HFF-Myc (cell line): Measurements from ENCODE around the gene ULK2.

Experiments used
- DNase-seq: peaks from one replicate; pipeline ENCODE4 v3.0.0-alpha.2; 2011; ENCODE audit warnings: low read depth; ENCODE audit errors: extremely low read depth
- H3K4me3 ChIP-seq: replicated peaks from 2 replicates; pipeline ENCODE4 v1.5.1; 2011; ENCODE audit warnings: low read depth, mild to moderate bottlenecking, control low read depth, low read length
- TF ChIP-seq, protein P1 (sequence below): IDR thresholded peaks from 2 replicates; pipeline ENCODE4 v1.5.1; 2012; ENCODE audit warnings: mild to moderate bottlenecking, low read depth, low read length, control low read depth; ENCODE audit errors: missing control alignments

ULK2 gene

DNA sequence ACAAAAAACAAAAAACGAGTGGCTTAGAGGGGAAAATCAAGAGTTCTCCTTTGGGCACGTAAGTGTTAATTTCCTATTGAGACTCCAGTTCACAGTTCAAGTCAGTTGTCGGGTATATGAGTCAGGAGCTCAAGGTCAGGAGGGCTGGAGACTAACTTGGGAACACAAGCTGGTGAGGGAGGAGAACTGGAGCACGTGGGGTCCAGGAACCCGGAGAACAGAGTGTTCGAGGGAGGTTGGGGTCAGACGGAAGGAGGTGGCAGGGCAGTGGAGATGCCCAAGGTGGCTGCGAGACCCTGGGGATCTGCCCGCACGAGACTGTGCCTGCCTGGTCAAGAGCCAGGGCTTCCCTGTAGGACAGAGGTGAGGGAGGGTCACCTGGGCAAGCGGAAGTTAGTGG lies 131.7 kb downstream of the ULK2 start:
- no peak overlapping the region for H3K4me3 ChIP-seq
- no peak for DNase-seq
- TF ChIP-seq, protein P1, sequence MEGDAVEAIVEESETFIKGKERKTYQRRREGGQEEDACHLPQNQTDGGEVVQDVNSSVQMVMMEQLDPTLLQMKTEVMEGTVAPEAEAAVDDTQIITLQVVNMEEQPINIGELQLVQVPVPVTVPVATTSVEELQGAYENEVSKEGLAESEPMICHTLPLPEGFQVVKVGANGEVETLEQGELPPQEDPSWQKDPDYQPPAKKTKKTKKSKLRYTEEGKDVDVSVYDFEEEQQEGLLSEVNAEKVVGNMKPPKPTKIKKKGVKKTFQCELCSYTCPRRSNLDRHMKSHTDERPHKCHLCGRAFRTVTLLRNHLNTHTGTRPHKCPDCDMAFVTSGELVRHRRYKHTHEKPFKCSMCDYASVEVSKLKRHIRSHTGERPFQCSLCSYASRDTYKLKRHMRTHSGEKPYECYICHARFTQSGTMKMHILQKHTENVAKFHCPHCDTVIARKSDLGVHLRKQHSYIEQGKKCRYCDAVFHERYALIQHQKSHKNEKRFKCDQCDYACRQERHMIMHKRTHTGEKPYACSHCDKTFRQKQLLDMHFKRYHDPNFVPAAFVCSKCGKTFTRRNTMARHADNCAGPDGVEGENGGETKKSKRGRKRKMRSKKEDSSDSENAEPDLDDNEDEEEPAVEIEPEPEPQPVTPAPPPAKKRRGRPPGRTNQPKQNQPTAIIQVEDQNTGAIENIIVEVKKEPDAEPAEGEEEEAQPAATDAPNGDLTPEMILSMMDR = no peak

DNA sequence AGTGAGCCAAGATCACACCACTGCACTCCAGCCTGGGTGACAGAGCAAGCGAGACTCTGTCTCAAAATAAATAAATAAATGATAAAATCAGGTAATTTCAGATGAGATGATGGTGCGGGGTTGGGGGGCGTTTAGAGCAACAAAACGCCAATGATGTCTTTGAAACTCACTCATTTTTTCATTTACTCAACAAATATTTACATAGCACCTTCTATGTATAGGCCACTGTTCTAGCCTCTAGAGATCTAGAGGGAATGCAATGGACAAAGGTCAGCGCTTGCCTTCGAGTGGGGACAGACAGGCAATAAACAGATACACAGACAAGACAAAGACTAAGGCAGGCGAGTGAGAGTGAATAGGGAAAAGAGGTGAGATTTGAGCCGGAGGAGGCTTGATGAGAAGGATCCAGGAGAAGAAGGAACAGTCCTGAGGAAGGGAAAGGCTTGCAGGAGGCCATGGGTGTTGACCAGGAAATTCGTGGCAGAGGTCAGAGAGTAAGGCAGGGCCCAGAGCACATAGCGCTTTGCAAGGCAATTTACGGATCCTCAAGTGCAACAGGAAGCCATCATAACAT lies 133.7 kb downstream of the ULK2 start:
- DNase-seq = no peak
- H3K4me3 ChIP-seq = no peak overlapping the region
- TF ChIP-seq, protein P1 = no peak

DNA sequence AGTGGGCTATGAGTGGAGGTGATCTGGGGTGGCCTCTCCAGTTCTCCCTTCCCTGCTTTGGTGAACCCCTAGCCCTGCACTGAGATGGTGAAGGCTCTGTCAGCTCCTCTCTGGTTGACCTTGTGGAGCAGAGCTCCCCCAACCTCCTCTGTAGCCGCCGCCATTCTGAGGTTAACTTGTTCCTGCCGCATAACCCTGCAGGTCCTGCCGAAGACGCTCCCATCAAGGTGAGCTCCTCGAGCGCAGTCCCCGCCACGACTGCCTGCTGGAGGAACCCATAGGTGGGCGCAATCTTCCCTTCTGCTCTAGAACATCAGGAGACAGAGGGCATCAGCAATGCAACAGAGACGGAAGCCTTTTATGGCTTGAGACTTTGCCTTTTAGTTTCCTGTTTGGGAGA lies 136.1 kb downstream of the ULK2 start:
- H3K4me3 ChIP-seq = no peak overlapping the region
- TF ChIP-seq, protein P1 = no peak
- DNase-seq = no peak

DNA sequence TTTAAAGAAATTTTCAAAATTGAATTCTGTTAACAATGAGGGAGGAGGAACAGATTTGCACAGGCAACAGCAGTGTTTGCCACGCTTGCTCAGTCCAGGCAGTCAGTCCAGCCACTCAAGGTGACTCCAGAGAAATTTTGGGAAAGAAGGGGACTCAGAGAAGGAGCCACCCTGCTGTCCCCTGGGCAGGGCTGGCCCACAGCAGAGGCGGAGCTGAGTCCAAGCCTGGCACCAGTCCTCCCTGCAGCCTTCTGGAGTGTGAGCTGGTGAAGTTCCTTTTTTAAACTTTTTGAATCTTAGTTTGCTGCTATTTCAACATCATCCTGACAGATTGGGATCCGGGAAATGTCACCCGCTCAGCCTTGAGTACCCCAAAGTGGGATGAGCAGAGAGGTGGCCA lies 136.9 kb downstream of the ULK2 start:
- TF ChIP-seq, protein P1 = no peak
- no peak for DNase-seq
- no peak overlapping the region for H3K4me3 ChIP-seq

DNA sequence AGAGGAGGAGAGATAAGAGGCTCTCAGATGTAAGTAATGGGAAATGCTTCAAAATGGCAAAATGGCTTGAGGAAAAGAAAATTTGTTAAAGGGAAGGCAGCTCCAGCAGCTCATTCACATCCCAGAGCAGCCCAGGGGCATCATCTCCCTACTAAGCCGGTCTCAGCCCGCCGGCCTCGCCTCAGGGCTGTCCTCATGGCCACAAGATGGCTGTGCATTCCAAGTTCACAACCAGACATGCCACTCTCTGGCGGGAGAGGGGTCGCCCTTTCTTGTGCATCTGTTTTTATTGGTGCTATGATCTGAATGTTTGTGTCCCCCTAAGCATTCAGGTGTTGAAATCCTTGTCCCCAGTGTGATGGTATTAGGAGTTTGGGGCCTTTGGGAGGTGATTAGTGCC lies 137.8 kb downstream of the ULK2 start:
- no peak for DNase-seq
- TF ChIP-seq, protein P1 = no peak
- H3K4me3 ChIP-seq = no peak overlapping the region

DNA sequence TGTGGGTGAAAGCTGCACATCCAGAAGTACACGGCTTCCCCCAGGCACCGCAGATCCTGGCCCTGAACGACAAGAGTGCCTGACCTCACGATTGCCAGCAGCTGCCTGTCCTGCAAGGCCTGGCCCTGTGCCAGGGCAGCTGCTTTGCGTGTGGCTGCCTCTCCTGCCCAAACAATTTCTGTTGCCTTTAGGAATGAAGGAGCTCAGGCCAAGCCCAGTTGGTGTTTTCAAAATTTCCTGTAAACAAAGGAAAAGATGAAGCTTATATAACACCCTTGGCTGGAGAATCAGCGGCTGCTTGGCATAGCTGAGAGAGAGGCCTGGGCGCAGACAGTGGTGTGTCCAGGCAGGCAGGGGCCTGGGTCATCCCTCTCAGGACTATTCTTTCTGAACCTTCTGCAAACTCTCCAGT lies 139.6 kb downstream of the ULK2 start:
- TF ChIP-seq, protein P1 = no peak
- no peak overlapping the region for H3K4me3 ChIP-seq
- no peak for DNase-seq

DNA sequence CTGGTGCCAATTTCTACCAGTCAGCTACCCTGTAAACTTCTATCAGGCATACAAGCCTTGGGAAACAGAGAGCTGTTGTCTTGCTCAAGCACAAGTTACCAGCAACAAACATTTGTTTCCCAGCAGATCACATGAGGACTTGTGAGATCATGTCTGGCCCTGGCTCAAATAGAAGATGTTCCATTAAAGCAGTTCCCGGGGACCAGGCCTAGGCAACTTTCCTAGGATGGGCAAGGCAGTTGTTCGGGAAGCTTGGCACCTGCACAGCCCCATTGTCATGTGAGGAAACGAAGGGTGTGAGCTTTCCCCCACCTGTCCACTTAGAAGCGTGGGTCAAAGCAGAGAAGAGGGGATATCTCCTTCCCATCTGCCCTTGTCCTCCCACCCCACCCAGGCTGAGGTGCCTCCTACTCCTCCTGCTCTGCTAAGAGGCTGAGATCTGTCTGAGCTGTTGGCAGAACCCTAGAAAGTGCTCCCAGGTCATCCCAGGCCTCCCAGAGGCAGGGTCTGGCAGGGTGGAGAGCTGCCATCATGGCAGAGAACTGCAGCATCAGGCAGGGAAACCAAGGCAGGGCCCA lies 140.1 kb downstream of the ULK2 start:
- TF ChIP-seq, protein P1 = no peak
- no peak for DNase-seq
- no peak overlapping the region for H3K4me3 ChIP-seq
